Liver (tissue), 9 donors: Measurements from ENCODE around the gene TM9SF3. TPM values are rescaled to one million over a fixed set of nuclear protein-coding genes. Genes with fewer than 3 reads are reported as not detected.

Source experiments
- DNase-seq: peaks from one replicate; pipeline ENCODE4 v3.0.0-alpha.2; 2017; ENCODE audit warnings: low spot score
- H3K27ac ChIP-seq, 2 donors: one replicate each; pipeline ENCODE4 v1.7.0; 2013; ENCODE audit warnings: inconsistent platforms in 2 of 2, low read length in 2 of 2, control low read depth in 1 of 2, low read depth in 1 of 2, mild to moderate bottlenecking in 1 of 2
- H3K27me3 ChIP-seq, 4 donors: one replicate each; pipeline versions ENCODE4 v1.6.1 to v1.7.0; 2013; ENCODE audit warnings: low read length in 3 of 4, inconsistent platforms in 1 of 4, mild to moderate bottlenecking in 1 of 4, moderate library complexity in 1 of 4; ENCODE audit not compliant: control insufficient read depth in 4 of 4, insufficient read depth in 4 of 4
- H3K36me3 ChIP-seq, 4 donors: one replicate each; pipeline versions ENCODE4 v1.6.1 to v1.7.0; 2013; ENCODE audit warnings: low read length in 3 of 4, mild to moderate bottlenecking in 3 of 4, low read depth in 1 of 4, moderate library complexity in 1 of 4; ENCODE audit not compliant: control insufficient read depth in 4 of 4, insufficient read depth in 3 of 4
- H3K4me1 ChIP-seq, 4 donors: one replicate each; pipeline versions ENCODE4 v1.6.1 to v1.7.0; 2013; ENCODE audit warnings: low read length in 3 of 4, mild to moderate bottlenecking in 3 of 4, moderate library complexity in 1 of 4; ENCODE audit not compliant: control insufficient read depth in 4 of 4, insufficient read depth in 4 of 4
- H3K4me3 ChIP-seq, 3 donors: one replicate each; pipeline versions ENCODE4 v1.6.1 to v1.7.0; 2013; ENCODE audit warnings: low read length in 3 of 3, control low read depth in 1 of 3, low read depth in 1 of 3, mild to moderate bottlenecking in 1 of 3
- H3K9ac ChIP-seq, 2 donors: one replicate each; pipeline ENCODE4 v1.7.0; 2013; ENCODE audit warnings: low read length in 2 of 2, mild to moderate bottlenecking in 2 of 2, moderate library complexity in 2 of 2, control low read depth in 1 of 2, low read depth in 1 of 2
- H3K9me3 ChIP-seq, 4 donors: one replicate each; pipeline versions ENCODE4 v1.6.1 to v1.7.0; 2013; ENCODE audit warnings: low read length in 3 of 4; ENCODE audit not compliant: control insufficient read depth in 4 of 4
- ATF3 ChIP-seq: IDR thresholded peaks from 2 replicates; pipeline ENCODE4 v1.6.1; 2016; ENCODE audit warnings: antibody characterized with exemption
- CTCF ChIP-seq: fragments of 150-350 bp; IDR thresholded peaks from 2 replicates; pipeline ENCODE4 v1.5.1; 2017; ENCODE audit warnings: improper control_type of control experiment, low read depth, low read length; ENCODE audit not compliant: missing input control
- EGR1 ChIP-seq, 2 donors: IDR thresholded peaks; 2 replicates each; pipeline ENCODE4 v1.6.1; 2016 to 2018; ENCODE audit warnings: antibody characterized with exemption in 2 of 2, low read depth in 2 of 2
- FOXA1 ChIP-seq: IDR thresholded peaks from 2 replicates; pipeline ENCODE4 v1.6.1; 2016; ENCODE audit warnings: antibody characterized with exemption
- FOXA2 ChIP-seq: IDR thresholded peaks from 2 replicates; pipeline ENCODE4 v1.6.1; 2016; ENCODE audit warnings: antibody characterized with exemption
- HNF4A ChIP-seq, 2 donors: conservative IDR thresholded peaks; 2 replicates each; pipeline ENCODE4 v1.6.1; 2016; ENCODE audit warnings: antibody characterized with exemption in 2 of 2, mild to moderate bottlenecking in 2 of 2
- HNF4G ChIP-seq: IDR thresholded peaks from 2 replicates; pipeline ENCODE4 v1.6.1; 2016; ENCODE audit warnings: antibody characterized with exemption
- JUND ChIP-seq, 2 donors: IDR thresholded peaks; 2 replicates each; pipeline ENCODE4 v1.6.1; 2016; ENCODE audit warnings: antibody characterized with exemption in 2 of 2
- MAX ChIP-seq: IDR thresholded peaks from 2 replicates; pipeline ENCODE4 v1.6.1; 2016; ENCODE audit warnings: antibody characterized with exemption
- NR2F2 ChIP-seq: IDR thresholded peaks from 2 replicates; pipeline ENCODE4 v1.6.1; 2016; ENCODE audit warnings: antibody characterized with exemption
- RAD21 ChIP-seq, 2 donors: IDR thresholded peaks; 2 replicates each; pipeline ENCODE4 v1.6.1; 2016; ENCODE audit warnings: antibody characterized with exemption in 2 of 2, mild to moderate bottlenecking in 2 of 2
- REST ChIP-seq: IDR thresholded peaks from 2 replicates; pipeline ENCODE4 v1.6.1; 2016; ENCODE audit warnings: antibody characterized with exemption, mild to moderate bottlenecking
- RXRA ChIP-seq, 2 donors: IDR thresholded peaks; 2 replicates each; pipeline ENCODE4 v1.6.1; 2017 to 2018; ENCODE audit warnings: antibody characterized with exemption in 2 of 2, mild to moderate bottlenecking in 1 of 2
- TAF1 ChIP-seq: conservative IDR thresholded peaks from 2 replicates; pipeline ENCODE4 v1.6.1; 2016; ENCODE audit warnings: antibody characterized with exemption, mild to moderate bottlenecking
- YY1 ChIP-seq: IDR thresholded peaks from 2 replicates; pipeline ENCODE4 v1.6.1; 2016; ENCODE audit warnings: antibody characterized with exemption, mild to moderate bottlenecking
- ZBTB33 ChIP-seq: IDR thresholded peaks from 2 replicates; pipeline ENCODE4 v1.6.1; 2016; ENCODE audit warnings: antibody characterized with exemption
- WGBS: extraction: QIAGEN DNeasy Blood & Tissue Kit; methylation state at CpG from one replicate; pipeline ENCODE4 v1.1.7; 2013; 5-methylcytosine and 5-hydroxymethylcytosine counted together
- polyA plus RNA-seq, 2 donors: library from polyadenylated mRNA; stranded (reverse) in 1 of 2; unstranded in 1 of 2; fragments of 200-250 nt in 1 of 2; fragments of >200 nt in 1 of 2; fragmentation: Nextera tagmentation in 1 of 2; extraction: Ambion mirVana in 1 of 2; gene quantifications; one replicate each; pipeline versions ENCODE4 v1.2.1 to v1.2.3, GENCODE V29; 2013 to 2015
- total RNA-seq, 2 donors: library from RNA; depleted of rRNA; stranded (reverse); fragments of >200 nt; gene quantifications; one replicate each; pipeline ENCODE4 v1.2.3, GENCODE V29; 2014
- donor health status: healthy.
- donor health status: healthy.
- donor health status: healthy.
- donor health status: healthy.
- donor health status: healthy.

TM9SF3 gene
- total and polyA plus RNA-seq, 4 donors = 20.5 to 115 (median 55.4) TPM

- no peak overlapping the region for H3K4me3 ChIP-seq
- no peaks in the 10 kb centered on the region for H3K27me3 ChIP-seq
- no peaks in the 10 kb centered on the region for H3K9me3 ChIP-seq
- no peak overlapping the region for H3K27ac ChIP-seq
- no peaks in the 10 kb centered on the region for H3K4me1 ChIP-seq
- no peak for TF ChIP-seq EGR1 (IDR thresholded peaks at IDR 0.05; ENCODE audit: low read depth in 2 of 2)
- no peak for TF ChIP-seq CTCF
- TF ChIP-seq FOXA1 = no peak
- TF ChIP-seq ATF3 = no peak
- no peak for TF ChIP-seq YY1
- no peak for TF ChIP-seq NR2F2
- TF ChIP-seq HNF4A (conservative IDR thresholded peaks at IDR 0.05) = no peak
- TF ChIP-seq REST = no peak
- no peak for TF ChIP-seq MAX
- TF ChIP-seq RAD21 (IDR thresholded peaks at IDR 0.05) = no peak
- TF ChIP-seq ZBTB33 = no peak
- 74% methylated on average over 8 of the region's 8 CpGs for WGBS
- DNase-seq = no peak
- H3K36me3 ChIP-seq = peaks cover 13 to 69% (median 50%) of the 10 kb centered on the region in 4 donors
- H3K9ac ChIP-seq = no peak overlapping the region
These were observed 25.4 kb upstream of the TM9SF3 start for GRCh38 chr10:96612055-96612830.

GRCh38 chr10:96610817-96611216 lies 24.0 kb upstream of the TM9SF3 start:
- H3K27me3 ChIP-seq = no peaks in the 10 kb centered on the region
- 79% methylated on average over 6 of the region's 6 CpGs for WGBS
- no peaks in the 10 kb centered on the region for H3K9me3 ChIP-seq
- H3K4me3 ChIP-seq = no peak overlapping the region
- no peak overlapping the region for H3K9ac ChIP-seq
- peaks cover 12 to 62% (median 40%) of the 10 kb centered on the region in 4 donors for H3K36me3 ChIP-seq
- H3K27ac ChIP-seq = no peak overlapping the region
- DNase-seq = peak; percentile 33
- no peaks in the 10 kb centered on the region for H3K4me1 ChIP-seq
- TF ChIP-seq FOXA2 = no peak
- no peak for TF ChIP-seq ZBTB33
- TF ChIP-seq HNF4G = no peak
- TF ChIP-seq NR2F2 = no peak
- TF ChIP-seq MAX = no peak
- no peak for TF ChIP-seq ATF3
- TF ChIP-seq RXRA (IDR thresholded peaks at IDR 0.05) = no peak
- TF ChIP-seq JUND (IDR thresholded peaks at IDR 0.05) = no peak
- TF ChIP-seq TAF1 = no peak
- no peak for TF ChIP-seq YY1
- TF ChIP-seq RAD21 (IDR thresholded peaks at IDR 0.05) = no peak
- TF ChIP-seq CTCF = no peak
